Right renal pelvis (tissue), 4 donors: Measurements from ENCODE around the gene MCF2L2. TPM values are rescaled to one million over a fixed set of nuclear protein-coding genes. Genes with fewer than 3 reads are reported as not detected.
"Not testable (repeated sequence)": the region's sequence is repeated elsewhere in the genome, so short reads cannot be mapped to it uniquely, and the experiment has no call there.

Experiments
- DNase-seq, 4 donors: peaks; one replicate each; pipeline ENCODE4 v3.0.0-alpha.2; 2013; ENCODE audit warnings: low read depth in 4 of 4, low spot score in 3 of 4, missing footprints in 1 of 4
- polyA plus RNA-seq, 4 donors: library from polyadenylated mRNA; unstranded; fragments of 120-200 nt; gene quantifications; one replicate each; pipeline ENCODE4 v1.2.1, GENCODE V29; 2013; ENCODE audit not compliant: insufficient read length in 4 of 4

The MCF2L2 gene
- polyA plus RNA-seq, 4 donors = 0.40 to 1.2 (median 0.83) TPM

DNA sequence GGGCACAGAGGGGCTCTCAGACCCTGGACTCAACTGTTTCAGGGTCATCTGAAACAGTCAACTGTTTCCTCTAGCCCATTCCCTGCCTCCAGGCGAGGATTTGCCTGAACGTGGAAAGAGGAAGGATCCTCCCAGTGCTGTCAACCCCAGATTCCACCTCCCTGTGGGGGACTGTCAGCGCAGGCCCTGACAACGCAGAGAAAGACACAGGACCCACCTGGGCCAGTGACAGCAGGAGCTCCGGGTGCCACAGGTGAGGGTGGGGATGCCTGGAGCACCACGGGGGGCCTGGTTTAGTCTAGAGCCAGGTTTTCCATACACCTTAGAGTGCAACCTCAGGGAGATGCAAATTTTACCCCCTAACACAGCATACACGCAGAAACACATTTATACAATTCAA is 246.3 kb downstream of the MCF2L2 start:
- DNase-seq = no peak

DNA sequence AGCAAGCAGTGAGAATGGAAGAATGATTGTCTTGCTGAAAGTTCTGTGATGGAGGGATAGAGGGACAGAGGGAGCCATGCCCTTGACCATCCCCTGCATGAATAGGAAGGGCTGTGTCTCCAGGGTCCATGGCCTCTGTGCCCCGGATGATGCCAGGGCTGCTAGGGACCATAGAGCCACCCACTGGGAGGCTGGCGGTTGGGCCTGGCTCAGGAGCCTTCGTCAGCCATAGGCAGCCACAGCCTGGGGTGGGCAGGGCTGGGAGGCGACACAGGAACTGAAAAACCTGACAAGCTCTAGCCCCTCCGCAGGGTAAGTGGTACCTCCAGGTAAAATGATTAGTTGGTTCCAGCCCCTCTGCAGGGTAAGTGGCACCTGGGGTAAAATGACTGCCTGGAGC is 246.8 kb downstream of the MCF2L2 start:
- no peak for DNase-seq

DNA sequence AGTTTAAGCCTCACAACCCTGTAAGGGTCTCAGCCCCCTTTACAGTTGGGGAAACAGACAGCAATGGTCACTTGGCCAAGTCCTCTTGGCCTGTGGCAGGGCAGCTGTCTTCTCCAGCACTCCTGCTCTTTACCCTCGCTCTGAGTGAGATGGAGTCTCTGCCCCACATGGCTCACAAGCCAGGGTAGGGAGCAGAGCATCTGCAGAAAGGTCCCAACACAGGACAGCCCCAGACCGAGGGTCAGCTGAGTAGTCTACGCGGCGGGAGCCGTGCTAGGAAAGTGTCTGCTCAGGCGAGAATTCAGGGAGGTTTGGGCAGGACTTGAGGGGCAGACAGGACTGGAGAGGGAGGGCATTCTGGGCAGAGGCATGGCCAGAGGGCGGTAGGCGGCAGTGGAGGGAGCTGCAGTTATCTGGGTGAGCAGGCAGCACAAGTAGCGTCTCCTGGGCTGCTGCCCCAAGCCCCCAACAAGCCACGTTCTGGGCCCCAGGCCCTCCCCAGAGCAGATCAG is 247.6 kb downstream of the MCF2L2 start:
- no peak for DNase-seq

DNA sequence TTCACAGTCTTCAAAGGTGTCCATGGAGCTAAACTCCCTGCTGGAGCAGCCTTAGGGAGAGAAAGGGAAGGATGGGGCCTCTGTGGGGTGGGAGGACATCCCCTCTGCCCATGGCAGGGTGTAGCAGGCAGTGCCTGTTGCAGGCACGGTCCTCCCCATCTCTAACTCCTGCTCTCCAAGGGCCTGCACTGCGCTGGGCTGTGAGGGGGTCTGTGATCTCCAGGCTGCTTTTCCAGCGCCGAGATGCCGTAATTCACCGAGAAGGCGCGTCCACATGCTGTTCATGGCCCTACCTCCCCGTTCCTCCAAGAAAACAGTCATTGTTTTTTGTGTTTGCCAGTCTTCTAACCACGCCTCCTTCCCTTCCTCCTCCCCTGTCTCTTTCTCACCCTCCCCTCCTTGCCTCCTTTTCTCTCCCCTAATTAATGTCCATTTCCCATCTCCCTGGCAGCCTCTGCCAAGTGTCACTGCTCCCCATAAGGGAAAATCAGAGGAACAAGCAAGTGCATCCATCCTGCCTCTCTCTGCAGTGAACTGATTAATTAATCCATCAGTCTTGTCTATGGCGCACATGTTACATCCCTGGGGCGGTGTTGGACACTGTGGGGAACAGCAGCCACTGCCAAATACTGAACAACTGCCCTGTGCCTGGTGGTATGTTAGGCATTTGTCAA is 248.2 kb downstream of the MCF2L2 start:
- no peak for DNase-seq

DNA sequence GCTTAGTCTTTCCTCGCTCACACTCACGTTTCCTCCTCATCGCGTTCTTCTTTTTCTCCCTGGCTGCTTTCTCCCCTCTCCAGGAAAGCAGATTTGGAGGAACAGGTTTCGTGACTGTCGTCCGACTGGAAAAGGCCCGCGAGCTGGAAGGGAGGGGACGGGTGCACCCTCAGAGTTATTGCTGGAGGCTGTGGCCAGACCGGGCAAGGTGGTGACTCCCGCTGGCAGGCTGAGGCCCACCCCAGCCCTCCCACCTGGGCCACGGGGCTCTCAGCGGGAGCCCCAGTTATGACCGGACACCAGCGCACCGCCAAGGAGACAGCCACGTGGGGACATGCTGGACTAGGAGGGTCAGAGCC is 248.9 kb downstream of the MCF2L2 start:
- DNase-seq = peak in 1 of 4 donors; percentile 16

DNA sequence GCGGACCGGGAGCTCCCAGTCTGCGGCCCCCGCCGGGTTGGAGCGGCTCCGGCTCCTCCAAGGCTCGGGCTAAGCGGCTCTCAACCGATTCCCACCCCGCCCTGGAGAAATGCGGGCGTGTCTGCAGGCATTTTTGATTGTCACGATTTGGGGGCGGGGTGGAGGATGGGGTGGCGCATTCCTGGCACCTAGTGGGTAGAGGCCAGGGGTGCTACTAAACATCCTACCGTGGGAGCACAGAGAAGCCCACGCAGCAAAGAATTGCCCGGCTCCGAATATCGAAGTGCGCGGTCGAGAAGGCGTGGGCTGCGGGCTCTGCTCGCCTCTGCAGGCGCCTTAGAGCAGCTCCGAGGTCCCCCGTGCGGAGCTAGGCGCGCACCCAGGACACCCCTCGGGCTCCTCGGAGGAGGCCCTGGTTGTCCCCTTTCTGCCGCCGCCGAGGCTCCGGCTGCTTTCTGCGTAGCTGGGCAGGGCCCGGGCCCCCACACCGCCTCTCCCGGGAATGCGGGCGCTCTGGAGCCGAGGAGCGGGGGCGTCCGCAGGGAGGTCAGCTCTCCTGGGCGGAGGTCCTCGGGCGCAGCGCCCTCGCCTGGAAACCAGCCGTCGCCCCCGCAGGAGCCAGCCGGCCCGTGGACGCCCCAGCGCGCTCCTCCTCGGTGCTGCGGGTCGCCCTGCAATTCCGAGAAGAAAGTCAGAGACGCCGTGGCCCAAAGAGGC is 249.4 kb downstream of the MCF2L2 start:
- peak in 1 of 4 donors; percentile 26 for DNase-seq

DNA sequence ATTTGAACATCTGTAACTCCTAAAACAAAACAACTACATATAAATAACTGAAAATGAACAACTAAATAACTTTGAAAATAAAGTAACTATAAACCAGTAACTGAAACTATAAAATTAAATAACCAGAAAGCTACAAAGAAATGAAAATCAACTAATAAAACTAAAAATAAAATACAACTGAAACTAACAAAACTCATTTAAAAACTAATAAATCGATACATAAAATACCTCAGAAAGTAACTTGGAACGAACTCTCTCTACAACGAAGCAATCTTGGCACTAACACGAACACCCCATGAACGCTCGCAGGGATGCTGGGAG is 249.9 kb downstream of the MCF2L2 start:
- DNase-seq = no peak

DNA sequence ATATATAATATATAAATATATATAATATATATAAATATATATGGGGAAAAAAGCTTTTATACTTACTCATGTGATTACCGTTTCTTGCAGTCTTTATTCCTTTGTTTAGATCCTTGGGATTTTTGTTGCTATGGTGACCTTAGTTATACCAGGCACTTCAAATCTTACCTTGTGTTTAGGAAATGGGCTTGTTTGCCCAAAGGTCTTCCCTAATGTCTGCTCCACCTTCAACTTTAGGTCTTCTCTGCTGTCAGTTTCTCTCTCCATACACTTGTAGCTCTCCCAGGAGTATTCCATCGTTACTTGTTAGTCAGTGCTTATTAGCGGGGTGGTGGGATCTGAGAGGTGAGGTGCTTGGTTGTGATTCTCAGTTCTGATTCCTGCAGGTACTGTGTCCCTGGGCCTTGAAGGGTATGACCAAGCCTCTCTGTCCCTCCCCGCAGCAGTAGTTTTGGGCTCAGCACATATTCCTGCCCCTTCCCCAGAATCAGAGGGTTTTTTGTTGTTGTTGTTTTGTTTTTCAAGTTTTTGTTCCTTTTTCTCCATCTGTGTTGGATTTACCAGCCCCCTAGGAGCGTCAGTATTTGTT is 256.3 kb downstream of the MCF2L2 start:
- no peak for DNase-seq

DNA sequence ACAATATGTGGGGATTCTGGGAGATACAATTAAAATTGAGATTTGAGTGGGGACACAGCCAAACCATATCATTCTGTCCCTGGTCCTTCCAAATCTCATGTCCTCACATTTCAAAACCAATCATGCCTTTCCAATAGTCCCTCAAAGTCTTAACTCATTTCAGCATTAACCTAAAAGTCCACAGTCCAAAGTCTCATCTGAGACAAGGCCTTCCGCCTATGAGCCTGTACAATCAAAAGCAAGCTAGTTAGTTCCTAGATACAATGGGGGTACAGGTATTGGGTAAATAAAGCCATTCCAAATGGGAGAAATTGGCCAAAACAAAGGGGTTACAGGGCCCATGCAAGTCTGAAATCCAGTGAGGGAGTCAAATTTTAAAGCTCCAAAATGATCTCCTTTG is 260.4 kb downstream of the MCF2L2 start:
- DNase-seq = not testable (repeated sequence)

DNA sequence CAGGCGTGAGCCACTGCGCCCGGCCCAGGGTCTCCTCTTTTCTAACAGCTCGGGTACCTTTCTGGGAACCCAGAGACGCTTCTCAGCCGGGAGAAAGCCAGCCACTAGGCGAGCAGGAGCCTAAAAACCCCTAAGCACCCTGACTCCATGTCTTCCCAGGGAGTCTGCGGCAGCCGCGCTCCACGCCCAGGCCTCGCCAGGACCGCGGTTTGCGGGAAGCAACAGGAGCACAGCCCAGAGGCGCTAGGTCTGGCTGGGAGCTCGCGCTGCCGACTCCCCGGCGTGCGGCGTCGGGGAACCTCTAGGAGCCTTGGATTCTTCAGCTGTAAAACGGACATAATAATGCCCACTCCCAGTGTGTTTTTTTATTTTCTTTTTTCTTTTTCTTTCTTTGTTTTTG is 264.9 kb downstream of the MCF2L2 start:
- DNase-seq = no peak

DNA sequence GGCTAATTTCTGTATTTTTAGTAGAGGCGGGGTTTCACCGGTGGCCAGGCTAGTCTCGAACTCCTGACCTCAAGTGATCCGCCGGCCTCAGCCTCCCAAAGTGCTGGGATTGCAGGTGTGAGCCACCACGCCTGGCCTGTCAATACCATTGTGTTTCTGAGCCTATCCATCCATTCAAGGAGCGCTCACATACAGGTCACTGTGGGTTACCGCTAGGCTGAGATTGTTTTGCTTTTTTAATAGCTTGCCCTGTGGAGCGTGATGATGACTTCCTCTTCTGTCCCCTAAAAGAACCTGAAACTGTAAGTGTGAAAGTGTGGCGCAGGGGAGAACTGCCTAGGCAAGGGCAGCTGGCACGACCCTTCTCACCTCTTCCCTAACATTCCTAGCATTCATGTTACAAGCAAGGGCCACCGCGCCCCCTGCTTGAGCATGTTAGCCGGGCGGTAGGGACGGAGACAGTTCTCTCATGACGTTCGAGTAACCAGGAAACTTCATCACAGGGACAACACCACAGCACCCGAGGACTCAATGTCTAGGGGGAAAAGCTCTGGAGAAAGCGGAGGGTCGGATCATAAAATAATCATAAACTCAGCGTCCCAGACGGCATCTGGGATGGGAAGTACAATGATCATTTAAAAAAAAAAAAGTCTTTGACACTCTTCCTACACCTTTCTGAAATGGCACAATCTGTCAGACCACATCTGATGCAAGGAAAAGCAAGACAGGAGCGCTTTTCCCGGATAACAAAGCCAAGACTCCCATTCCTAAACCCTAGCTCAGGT is 266.7 kb downstream of the MCF2L2 start:
- no peak for DNase-seq

DNA sequence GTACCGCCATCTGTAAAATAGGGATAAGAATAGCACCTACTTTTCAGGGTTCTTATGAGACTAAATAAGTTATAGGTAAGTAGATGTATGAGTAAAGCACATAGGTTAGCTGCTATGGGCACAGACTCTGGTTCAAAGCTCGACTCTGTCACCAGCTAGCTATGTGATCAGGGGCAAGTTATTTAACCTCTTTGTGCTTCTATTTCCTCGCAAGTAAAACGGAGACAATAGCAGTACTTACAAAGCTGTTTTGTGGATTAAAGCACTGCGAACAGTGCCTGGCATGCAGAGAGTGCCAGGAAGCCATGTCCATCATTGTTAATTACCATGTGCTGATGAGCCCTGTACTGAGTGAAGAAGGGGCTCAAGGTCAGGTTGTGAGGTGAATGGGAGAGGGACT is 267.8 kb downstream of the MCF2L2 start:
- DNase-seq = no peak

DNA sequence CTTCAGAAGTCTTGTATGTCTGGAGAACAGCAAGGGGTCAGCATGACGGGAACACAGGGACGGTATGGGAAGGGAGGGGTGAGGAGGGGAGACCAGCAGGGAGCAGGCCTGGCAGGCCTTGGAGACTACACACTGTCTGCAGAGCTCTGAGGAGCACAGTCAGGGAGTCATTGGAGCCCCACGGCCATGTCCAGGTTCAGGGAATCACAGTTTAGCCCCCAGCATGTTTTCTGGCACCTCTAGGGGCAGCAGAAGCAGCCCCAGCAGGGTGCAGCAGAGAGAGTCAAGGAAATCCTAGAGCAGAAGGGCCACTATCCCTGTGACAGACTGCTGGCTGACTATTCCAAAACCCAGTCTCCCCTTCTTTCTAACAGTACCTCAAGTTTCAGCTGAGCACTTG is 269.1 kb downstream of the MCF2L2 start:
- DNase-seq = no peak

DNA sequence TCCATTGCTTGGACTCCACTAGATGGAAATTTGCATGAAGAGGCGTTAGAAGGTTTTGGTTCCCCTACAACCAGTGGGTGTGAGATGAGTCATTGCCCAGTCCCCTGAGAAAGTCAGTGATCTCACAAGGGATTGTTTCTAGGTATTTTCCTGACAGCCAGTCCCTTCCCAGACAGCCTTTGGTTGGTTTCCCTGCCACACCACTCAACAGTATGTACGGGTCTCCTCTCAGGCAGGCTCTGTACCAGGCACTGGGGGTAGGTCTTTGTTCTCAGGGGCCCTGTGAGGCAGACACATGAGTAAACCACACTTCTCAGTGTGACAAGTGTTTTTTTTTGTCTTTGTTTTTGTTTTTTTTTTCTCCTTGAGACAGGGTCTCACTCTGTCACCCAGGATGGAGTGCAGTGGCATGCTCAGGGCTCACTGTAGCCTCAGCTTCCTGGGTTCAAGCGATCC is 269.8 kb downstream of the MCF2L2 start:
- no peak for DNase-seq

DNA sequence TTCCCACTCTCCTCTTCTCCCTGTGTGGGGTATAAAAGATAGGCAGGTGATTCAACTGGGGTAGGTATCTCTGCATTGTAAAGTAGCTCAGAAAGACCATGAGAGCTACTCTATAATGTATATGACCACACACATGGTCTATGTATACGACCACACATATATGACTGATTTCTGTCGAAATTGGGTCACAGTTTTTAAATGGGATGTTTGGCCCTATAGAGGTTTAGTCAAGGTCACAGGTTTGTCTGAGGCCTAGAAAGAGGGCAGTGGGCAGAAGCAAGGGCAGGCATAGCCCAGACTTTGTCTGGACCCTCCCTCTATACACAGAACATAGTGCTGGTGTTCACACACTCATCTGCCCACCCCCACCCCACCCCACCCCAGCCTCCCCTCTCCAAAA is 270.3 kb downstream of the MCF2L2 start:
- no peak for DNase-seq

DNA sequence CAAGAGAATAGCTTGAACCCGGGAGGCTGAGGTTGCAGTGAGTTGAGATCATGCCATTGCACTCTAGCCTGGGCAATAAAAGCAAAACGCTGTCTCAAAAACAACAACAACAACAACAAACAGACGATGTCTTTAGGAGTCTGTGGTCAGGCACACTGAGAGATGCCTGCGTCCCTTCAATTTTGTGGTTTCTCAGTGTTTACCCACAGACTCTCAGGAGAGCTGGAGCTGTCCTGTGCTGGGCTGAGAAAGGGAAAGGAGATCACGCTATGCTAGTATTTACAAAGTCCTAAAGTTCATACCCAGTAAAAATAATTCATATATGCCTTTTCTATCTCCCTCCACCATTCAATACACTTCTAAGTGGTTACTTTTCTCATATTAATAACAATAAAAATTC is 272.2 kb downstream of the MCF2L2 start:
- DNase-seq = no peak

DNA sequence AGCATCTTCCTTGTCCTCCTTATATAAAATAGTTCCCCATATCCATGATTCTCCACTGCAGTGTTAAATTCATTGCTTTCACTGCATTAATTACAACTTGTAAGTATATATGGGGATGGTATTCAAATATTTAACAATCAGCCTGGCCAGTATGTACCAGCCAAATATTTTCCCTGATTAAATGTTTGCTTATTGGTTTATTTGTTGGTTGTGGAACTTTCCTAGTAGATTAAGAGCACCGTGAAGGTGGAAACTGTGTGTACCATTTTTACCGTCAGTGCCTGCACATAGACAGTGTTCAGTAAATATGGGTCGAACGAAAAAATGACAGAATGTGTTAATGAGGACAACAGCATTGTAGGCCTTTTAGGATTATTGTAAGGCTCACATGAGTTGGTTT is 272.9 kb downstream of the MCF2L2 start:
- no peak for DNase-seq

DNA sequence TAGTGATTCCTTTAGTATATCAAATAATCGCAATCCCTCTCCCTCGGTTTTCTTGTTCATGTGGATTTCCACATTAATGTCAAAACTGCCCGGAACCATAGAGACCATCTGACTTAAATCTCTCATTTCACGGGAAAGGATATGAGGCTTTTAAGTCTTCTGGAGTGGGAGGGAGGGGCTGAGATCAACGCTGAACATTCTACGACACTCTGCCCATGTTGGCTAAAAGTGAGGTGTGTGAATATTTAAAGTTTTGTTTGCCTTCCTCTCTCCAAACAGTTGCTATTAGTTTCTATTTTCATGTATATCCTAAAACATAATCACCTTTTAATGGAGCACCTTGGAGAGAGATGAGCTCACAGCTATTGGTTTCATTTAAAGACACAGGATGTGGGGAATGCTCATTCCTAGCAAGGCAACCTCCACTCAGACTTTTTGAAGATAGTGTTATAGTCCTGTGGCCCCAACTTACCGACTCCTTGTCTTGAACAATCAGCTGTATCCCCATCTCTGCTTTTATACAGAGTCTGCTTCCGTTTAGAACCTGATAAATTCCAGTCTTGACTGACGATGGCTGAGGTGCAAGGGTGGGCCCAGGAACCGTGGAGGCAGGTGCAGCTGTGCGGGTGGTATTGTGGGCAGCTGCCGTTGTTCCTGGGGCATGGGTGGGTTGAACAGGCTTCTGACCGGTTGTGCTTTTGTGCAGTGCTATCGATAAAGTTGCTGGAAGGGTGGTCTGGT is 275.0 kb downstream of the MCF2L2 start:
- DNase-seq = no peak

DNA sequence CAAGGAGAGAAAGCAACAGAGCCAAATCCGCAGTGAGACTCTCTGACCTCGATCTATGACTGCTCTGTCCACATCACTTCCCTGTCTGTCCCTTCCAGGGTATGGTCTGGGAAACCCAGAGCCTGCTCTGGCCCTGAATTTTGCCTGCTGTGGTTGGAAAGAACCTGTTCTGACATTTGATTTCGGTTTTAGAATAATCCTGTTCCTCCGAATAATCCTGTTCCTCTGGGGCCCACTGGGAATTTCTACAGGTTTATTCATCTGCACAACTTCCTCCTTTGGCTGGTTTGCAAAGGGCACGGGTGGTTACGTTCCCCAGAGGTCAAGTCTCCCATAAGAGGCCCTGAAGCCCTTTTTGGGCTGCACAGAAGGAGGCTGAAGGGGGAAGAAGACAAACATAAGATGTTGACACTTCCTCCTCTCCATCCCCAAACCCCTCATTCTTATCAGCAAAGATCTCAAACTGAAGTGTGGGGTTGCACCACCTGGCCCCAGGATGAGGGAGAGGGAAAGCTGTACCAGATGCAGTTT is 276.5 kb downstream of the MCF2L2 start:
- no peak for DNase-seq

DNA sequence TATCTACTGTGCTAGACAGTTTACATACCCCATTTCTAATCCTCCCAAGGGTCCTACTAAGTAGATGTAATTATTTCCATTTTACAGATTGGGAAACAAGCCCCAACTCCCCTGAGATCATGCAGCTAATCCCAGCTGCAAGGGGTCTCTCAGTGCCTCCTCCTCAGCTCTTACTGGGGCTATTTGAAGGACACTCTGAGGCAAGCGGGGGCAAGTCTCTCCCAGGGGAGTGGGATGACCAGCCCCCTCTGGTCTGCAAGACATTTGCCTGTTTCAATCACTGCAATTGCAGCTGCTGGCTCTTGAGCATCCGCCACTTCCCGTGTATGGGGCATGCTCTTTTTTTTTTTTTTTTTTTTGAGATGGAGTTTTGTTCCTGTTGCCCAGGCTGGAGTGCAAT is 277.3 kb downstream of the MCF2L2 start:
- no peak for DNase-seq
